ENCODE results near the gene LRPPRC. TPM values are rescaled to one million over a fixed set of nuclear protein-coding genes. Genes with fewer than 3 reads are reported as not detected.

Gene LRPPRC
- total RNA-seq, 1 experiment from 2014 or later, result 149 TPM

GRCh38 chr2:43880471-43880870, 115.3 kb downstream of the LRPPRC start:
- H3K27ac ChIP-seq, result no peak overlapping the region
- no peaks in the 10 kb centered on the region for H3K79me2 ChIP-seq (ENCODE audit: low read depth)
- no peaks in the 10 kb centered on the region for H3K36me3 ChIP-seq (ENCODE audit: low read depth)
- CTCF ChIA-PET, result interaction anchor here (0.5 kb wide), 1 partner anchor 274 kb away, joined by 3 read pairs; no protein-coding TSS in a partner anchor
- DNase-seq, result no peak
- no TSS peak for BruUV-seq (replicated peaks)
- POLR2A ChIA-PET (ENCODE audit: unreplicated experiment), result no interaction called here
- no peaks in the 10 kb centered on the region for H3K9me2 ChIP-seq (ENCODE audit: insufficient read depth)
- no peaks in the 10 kb centered on the region; the same call in 1 of the 2 replicates for H4K20me1 ChIP-seq (ENCODE audit: insufficient read depth)
- no peak overlapping the region for H2AFZ ChIP-seq
- H3K4me3 ChIP-seq, result no peak overlapping the region
- H3K27me3 ChIP-seq (ENCODE audit: insufficient read depth, low read depth), result peaks cover 19% of the 10 kb centered on the region
- intact Hi-C loops (cut with micrococcal nuclease; ENCODE audit: unreplicated experiment), result no loop called here
- no peak overlapping the region for H3K4me2 ChIP-seq
- no peak for TF ChIP-seq EZH2 (IDR thresholded peaks at IDR 0.05; ENCODE audit: low read depth)
- TF ChIP-seq CTCF (conservative IDR thresholded peaks at IDR 0.05), result no peak
- H3F3A ChIP-seq (ENCODE audit: insufficient read depth, low read depth), result peaks cover 17% of the 10 kb centered on the region
- H3K9me3 ChIP-seq (ENCODE audit: insufficient read depth, low read depth), result no peaks in the 10 kb centered on the region
- peaks cover 16% of the 10 kb centered on the region for H3K4me1 ChIP-seq (replicated peaks; ENCODE audit: insufficient read depth)

GRCh38 chr2:43879261-43879660, 116.5 kb downstream of the LRPPRC start:
- ChIA-PET POLR2A (ENCODE audit: unreplicated experiment) (no interaction called here), CTCF (no interaction called here)
- peak in 1 of 2 experiments; percentile 41 for DNase-seq
- peaks cover 16% of the 10 kb centered on the region for H3K4me1 ChIP-seq (replicated peaks; ENCODE audit: insufficient read depth)
- peaks cover 31% of the 10 kb centered on the region for H3K27me3 ChIP-seq (ENCODE audit: insufficient read depth, low read depth)
- TF ChIP-seq CTCF (conservative IDR thresholded peaks at IDR 0.05), result no peak
- TF ChIP-seq EZH2 (IDR thresholded peaks at IDR 0.05; ENCODE audit: low read depth), result no peak
- peaks cover 17% of the 10 kb centered on the region for H3F3A ChIP-seq (ENCODE audit: insufficient read depth, low read depth)
- no peak overlapping the region for H3K4me2 ChIP-seq
- H2AFZ ChIP-seq, result no peak overlapping the region
- H3K36me3 ChIP-seq (ENCODE audit: low read depth), result no peaks in the 10 kb centered on the region
- no peaks in the 10 kb centered on the region for H3K79me2 ChIP-seq (ENCODE audit: low read depth)
- no peaks in the 10 kb centered on the region for H3K9me2 ChIP-seq (ENCODE audit: insufficient read depth)
- intact Hi-C loops (cut with micrococcal nuclease; ENCODE audit: unreplicated experiment), result loop anchor here (5.0 to 10.0 kb wide), 3 partner anchors 208 to 1076 kb away; no protein-coding TSS in a partner anchor
- BruUV-seq (replicated peaks), result no TSS peak
- H3K9me3 ChIP-seq (ENCODE audit: insufficient read depth, low read depth), result no peaks in the 10 kb centered on the region
- no peak overlapping the region for H3K4me3 ChIP-seq
- no peaks in the 10 kb centered on the region; the same call in 1 of the 2 replicates for H4K20me1 ChIP-seq (ENCODE audit: insufficient read depth)
- no peak overlapping the region for H3K27ac ChIP-seq

- Histone ChIP-seq H2AFZ (no peak overlapping the region), H3K4me2 (no peak overlapping the region)
These were observed 117.9 kb downstream of the LRPPRC start for GRCh38 chr2:43877782-43878464.

More at GRCh38 chr2:43877782-43878464, 117.9 kb downstream of the LRPPRC start:
- no TSS peak for BruUV-seq (replicated peaks)
- H3K27ac ChIP-seq, result no peak overlapping the region
- no peak overlapping the region for H3K4me3 ChIP-seq
- no peaks in the 10 kb centered on the region for H3K9me2 ChIP-seq (ENCODE audit: insufficient read depth)
- peaks cover 42% of the 10 kb centered on the region for H3K27me3 ChIP-seq (ENCODE audit: insufficient read depth, low read depth)
- intact Hi-C loops (cut with micrococcal nuclease; ENCODE audit: unreplicated experiment), result loop anchor here (1.0 to 10.0 kb wide), 5 partner anchors 166 to 1077 kb away; no protein-coding TSS in a partner anchor
- H3F3A ChIP-seq (ENCODE audit: insufficient read depth, low read depth), result peaks cover 13% of the 10 kb centered on the region
- no peaks in the 10 kb centered on the region for H3K79me2 ChIP-seq (ENCODE audit: low read depth)
- POLR2A ChIA-PET (ENCODE audit: unreplicated experiment), result interaction anchor here (0.7 kb wide), 2 partner anchors 74 to 1044 kb away, joined by 3 to 4 read pairs; no protein-coding TSS in a partner anchor
- TF ChIP-seq EZH2 (IDR thresholded peaks at IDR 0.05; ENCODE audit: low read depth) (no peak), CTCF (conservative IDR thresholded peaks at IDR 0.05) (peak; percentile 99)
- DNase-seq, result peak; percentile 64 to 71
- H3K9me3 ChIP-seq (ENCODE audit: insufficient read depth, low read depth), result no peaks in the 10 kb centered on the region
- no peaks in the 10 kb centered on the region; the same call in 1 of the 2 replicates for H4K20me1 ChIP-seq (ENCODE audit: insufficient read depth)
- no peaks in the 10 kb centered on the region for H3K36me3 ChIP-seq (ENCODE audit: low read depth)
- H3K4me1 ChIP-seq (replicated peaks; ENCODE audit: insufficient read depth), result peaks cover 16% of the 10 kb centered on the region
- CTCF ChIA-PET, result interaction anchor here (0.6 kb wide), 4 partner anchors 15 to 1091 kb away, joined by 3 to 7 read pairs (median 4); no protein-coding TSS in a partner anchor

All from PC-9 (cell line).